Kasumi-1 (cell line): ENCODE data around the gene TESK2.
"Not testable (repeated sequence)": the region's sequence is repeated elsewhere in the genome, so short reads cannot be mapped to it uniquely, and the experiment has no call there.

ENCODE experiments used
- DNase-seq, 2 experiments: peaks; one replicate each; lab custom pipeline; 2025; lab: John Stamatoyannopoulos, UW

TESK2 gene

GRCh38 chr1:45510036-45510971, 19.3 kb upstream of the TESK2 start:
- no peak for DNase-seq

- DNase-seq: peak in 1 of 2 experiments; percentile 37
Observed at GRCh38 chr1:45508295-45509151, 17.6 kb upstream of the TESK2 start.

- DNase-seq: no peak
Observed at GRCh38 chr1:45507893-45508292, 16.9 kb upstream of the TESK2 start.

GRCh38 chr1:45507195-45507594, 16.2 kb upstream of the TESK2 start:
- DNase-seq: no peak

GRCh38 chr1:45503462-45504360, 12.7 kb upstream of the TESK2 start:
- DNase-seq: no peak

GRCh38 chr1:45501505-45501859, 10.5 kb upstream of the TESK2 start:
- DNase-seq: no peak

DNA sequence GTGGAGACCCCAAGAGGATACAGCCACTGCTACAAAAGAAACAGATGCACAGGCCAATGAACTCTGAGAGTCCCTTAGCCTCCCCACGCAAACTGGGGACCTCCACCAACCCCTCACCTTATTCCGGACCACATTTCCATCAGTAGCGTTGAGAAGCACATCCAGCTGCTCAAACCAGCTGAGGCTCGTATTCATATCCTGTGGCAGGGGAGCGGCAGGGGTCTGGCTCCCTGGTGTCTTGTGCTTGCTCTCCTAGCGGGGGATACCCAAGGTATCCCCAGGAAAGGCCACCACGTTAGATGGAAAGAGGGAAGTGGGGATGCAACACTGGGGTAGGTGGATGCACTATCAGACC, 8.4 kb upstream of the TESK2 start:
- peak in 1 of 2 experiments; percentile 58 for DNase-seq

GRCh38 chr1:45498279-45498678, 7.3 kb upstream of the TESK2 start:
- no peak for DNase-seq

DNA sequence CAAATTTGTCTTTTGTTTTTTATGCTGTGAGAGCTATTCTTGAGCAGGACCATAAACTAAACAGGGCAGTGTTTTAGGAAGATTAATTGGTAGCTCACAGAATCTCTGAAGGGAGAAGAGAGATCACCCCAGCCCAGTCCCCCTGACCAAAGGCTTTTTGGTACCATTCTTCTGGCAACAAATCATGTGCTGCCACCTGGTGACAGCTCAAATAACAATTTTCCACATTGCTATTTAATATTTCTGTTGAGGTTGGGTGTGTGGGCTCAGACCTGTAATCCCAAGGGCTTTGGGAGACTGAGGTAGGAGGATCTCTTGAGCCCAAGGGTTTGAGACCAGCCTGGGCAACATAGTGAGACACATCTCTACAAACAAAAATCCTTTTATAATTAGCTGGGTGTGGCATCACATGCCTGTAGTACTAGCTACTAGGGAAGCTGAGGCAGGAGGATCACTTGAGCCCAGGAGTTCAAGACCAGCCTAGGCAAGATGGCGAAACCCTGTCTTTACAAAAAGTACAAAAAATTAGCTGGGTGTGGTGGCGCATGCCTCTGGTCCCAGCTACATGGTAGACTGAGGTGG, 2.2 kb upstream of the TESK2 start:
- peak; percentile 56 to 76 for DNase-seq

GRCh38 chr1:45492691-45493090, 1.7 kb upstream of the TESK2 start:
- DNase-seq: no peak

DNA sequence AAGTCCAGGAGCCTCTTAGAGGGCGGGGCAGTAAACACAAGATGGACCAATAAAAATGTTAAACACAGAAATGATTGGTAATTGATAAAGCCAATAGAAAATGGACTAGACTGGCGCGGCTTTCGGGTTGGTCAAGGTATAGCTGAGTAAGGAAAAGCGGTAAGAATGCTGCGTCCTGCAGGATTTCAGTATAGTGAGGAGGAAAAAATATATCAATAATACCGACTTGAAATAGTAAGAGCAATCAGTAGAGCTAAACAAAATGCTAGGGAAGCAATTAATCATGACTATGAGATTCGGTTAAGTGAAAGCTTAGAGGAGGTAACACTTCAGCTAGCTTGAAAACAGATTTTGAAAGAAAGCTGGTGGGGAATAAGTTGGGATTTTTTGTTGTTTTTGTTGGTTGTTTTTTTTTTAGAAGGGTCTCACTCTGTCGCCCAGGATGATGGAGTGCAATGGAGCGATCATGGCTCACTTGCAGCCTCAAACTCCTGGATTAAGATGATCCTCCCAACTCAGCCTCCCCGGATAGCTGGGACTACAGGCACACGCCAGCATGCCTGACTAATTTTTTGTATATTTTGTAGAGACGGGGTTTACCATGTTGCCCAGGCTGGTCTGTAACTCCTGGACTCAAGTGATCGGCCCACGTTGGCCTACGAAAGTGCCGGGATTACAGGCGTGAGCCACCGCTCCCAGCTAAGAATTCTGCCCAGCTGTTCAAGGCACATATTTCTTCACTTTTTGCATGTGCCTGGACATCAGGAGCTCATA, 711 bp upstream of the TESK2 start:
- no peak for DNase-seq

DNA sequence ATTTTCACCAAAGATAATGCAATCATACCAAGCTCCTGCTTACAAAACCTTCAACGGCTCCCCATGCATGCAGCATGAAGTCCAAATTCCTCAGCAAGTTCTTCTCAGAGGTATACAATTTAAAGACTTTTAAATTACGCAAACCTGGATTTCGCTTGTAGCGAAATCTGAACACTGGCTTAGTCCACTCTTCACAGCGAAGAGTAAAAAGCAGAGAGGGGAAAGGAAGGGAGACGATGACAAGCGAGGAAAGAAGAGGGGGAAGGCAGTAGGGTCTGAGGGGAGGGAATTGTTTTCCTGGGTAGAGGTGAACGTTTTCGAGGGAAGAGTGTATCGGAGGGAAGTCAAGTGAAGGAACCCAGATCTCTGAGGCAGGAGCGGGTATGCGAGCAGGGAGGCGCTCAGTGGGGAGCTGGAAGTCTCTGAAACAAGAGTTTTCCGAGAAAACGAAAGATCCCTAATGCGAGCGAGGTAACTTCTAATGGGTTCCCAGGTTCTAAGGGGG, 790 bp downstream of the TESK2 start:
- peak; percentile 46 to 48 for DNase-seq

GRCh38 chr1:45489379-45489778, 1.6 kb downstream of the TESK2 start:
- not testable (repeated sequence) for DNase-seq

GRCh38 chr1:45488666-45489377, 2.1 kb downstream of the TESK2 start:
- DNase-seq: peak in 1 of 2 experiments; percentile 51

DNA sequence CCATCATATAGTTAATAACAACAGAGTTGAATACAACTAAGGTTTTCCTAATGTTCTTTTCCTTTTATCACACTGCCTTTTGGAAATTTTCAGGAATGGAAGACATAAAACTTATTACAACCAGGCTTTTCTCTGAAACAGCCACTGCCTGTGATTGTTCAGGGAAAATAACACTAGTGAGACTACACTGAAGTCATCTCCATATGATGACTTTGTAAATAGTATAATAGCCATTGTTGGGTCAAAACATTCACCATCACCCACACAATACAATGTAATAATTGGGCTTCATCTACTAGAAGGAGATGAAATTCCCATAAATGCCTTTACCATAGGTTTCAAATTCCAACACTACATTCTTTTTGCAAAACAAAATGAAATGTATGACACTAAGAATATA, 5.0 kb downstream of the TESK2 start:
- no peak for DNase-seq

- DNase-seq: no peak
Observed at GRCh38 chr1:45479039-45479748, 11.8 kb downstream of the TESK2 start.

DNA sequence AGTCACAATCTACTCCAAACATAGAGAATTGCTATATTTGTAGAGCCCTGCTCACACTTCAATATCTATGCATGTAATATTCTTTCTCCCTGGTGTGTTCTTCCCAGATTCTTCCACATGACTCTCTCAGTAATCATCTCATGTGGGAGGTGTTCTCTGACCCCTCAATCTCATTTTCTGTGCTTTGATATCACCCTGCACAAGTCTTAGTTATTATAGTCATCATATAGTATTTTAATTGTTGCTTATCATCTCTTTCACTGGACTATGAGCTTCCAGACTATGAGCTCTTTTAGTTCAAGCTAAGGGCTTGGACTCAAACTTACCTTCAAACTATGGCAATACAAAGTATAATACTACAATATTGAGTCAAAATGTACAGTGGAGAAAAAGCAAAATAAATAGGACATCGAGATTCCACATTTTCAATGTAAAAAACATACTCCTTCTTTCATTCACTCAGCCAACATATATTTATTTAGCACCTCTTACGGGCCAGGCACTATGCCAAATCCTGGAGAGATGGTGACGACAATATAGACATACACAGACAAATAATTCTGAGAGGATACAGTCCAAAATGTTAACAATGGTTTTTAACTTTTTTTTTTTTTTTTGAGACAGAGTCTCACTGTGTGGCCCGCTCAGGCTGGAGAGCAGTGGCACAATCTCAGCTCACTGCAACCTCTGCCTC, 12.7 kb downstream of the TESK2 start:
- no peak for DNase-seq

DNA sequence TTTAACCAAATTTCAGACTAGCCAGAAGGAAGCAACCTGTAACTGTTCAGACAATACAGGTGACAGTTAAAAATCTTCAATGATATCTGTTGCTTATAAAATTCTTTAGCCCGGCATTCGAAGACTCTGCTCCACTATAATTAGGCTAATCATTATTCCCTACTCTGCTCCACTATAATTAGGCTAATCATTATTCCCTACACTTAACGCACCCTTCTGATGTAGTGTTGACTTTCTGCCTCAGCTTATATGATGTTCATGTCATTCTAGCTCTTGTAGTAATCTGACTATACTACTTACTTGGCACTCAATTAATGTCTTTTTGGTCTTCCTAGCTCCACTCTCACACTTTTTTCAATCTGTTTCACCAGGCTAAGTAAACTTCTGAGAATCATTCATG, 13.3 kb downstream of the TESK2 start:
- DNase-seq: no peak

DNA sequence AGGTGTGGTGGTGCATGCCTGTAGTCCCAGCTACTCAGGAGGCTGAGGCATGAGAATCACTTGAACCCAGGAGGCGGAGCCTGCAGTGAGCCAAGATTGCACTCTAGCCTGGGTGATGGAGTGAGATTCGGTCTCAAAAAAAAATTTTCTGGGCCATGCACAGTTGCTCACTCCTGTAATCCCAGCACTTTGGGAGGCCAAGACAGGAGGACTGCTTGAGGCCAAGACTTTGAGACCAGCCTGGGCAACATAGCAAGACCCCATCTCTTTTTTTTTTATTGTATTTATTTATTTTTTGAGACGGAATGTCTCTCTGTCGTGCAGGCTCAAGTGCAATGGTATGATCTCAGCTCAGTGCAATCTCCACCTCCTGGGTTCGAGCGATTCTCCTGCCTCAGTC, 16.8 kb downstream of the TESK2 start:
- DNase-seq: not testable (repeated sequence)
